HG03175 (cell line): Measurements from ENCODE around the gene CES1.
A peak's percentile ranks its signal among the peaks of the same experiment; 100 is the strongest.
"Not testable (repeated sequence)": the region's sequence is repeated elsewhere in the genome, so short reads cannot be mapped to it uniquely, and the experiment has no call there.

Experiments used
- ATAC-seq: cut with Tn5 transposase; IDR thresholded peaks from one replicate; pipeline ENCODE4 v1.9.1; 2021; ENCODE audit warnings: mild to moderate bottlenecking, moderate library complexity; ENCODE audit not compliant: unreplicated experiment

CES1 gene

GRCh38 chr16:55832773-55833691 is at the start of gene CES1:
Gene CES1, minus strand, starts transcription at chr16:55833096. Its CDS starts 41 bp downstream, at chr16:55833055.
- no peak for ATAC-seq

- no peak for ATAC-seq
These were observed 44.0 kb upstream of the CES1 start for GRCh38 chr16:55876854-55877253.

GRCh38 chr16:55875273-55875672 is 42.4 kb upstream of the CES1 start, which contains the start of gene CES5A:
Gene CES5A, minus strand, starts transcription at chr16:55875373. Its CDS starts 152 bp downstream, at chr16:55875221.
- ATAC-seq: no peak

- ATAC-seq: no peak
These were observed 40.2 kb upstream of the CES1 start for GRCh38 chr16:55873122-55873521.

- ATAC-seq: no peak
These were observed 39.2 kb upstream of the CES1 start for GRCh38 chr16:55872130-55872529.

- ATAC-seq: no peak
These were observed 38.6 kb upstream of the CES1 start for GRCh38 chr16:55871411-55872038.

GRCh38 chr16:55868980-55869379 is 36.1 kb upstream of the CES1 start:
- ATAC-seq: no peak

- ATAC-seq: no peak
These were observed 35.2 kb upstream of the CES1 start for GRCh38 chr16:55868137-55868536.

- no peak for ATAC-seq
These were observed 28.4 kb upstream of the CES1 start for GRCh38 chr16:55861288-55861687.

GRCh38 chr16:55857650-55858049 is 24.8 kb upstream of the CES1 start:
- not testable (repeated sequence) for ATAC-seq

GRCh38 chr16:55856950-55857349 is 24.1 kb upstream of the CES1 start:
- ATAC-seq: no peak

GRCh38 chr16:55853114-55853513 is 20.2 kb upstream of the CES1 start:
- no peak for ATAC-seq

GRCh38 chr16:55849536-55849935 is 16.6 kb upstream of the CES1 start:
- ATAC-seq: no peak

- ATAC-seq: no peak
These were observed 13.9 kb upstream of the CES1 start for GRCh38 chr16:55846598-55847346.

GRCh38 chr16:55843105-55843395 is 10.2 kb upstream of the CES1 start:
- no peak for ATAC-seq

- ATAC-seq: peak; percentile 50
These were observed 9.6 kb upstream of the CES1 start for GRCh38 chr16:55842369-55843104.

- ATAC-seq: no peak
These were observed 6.2 kb upstream of the CES1 start for GRCh38 chr16:55839115-55839514.

GRCh38 chr16:55836158-55836611 is 3.3 kb upstream of the CES1 start:
- ATAC-seq: no peak

- ATAC-seq: no peak
These were observed 2.7 kb upstream of the CES1 start for GRCh38 chr16:55835581-55835980.

GRCh38 chr16:55835173-55835572 is 2.3 kb upstream of the CES1 start:
- ATAC-seq: not testable (repeated sequence)

- peak; percentile 86 for ATAC-seq
These were observed 1.2 kb upstream of the CES1 start for GRCh38 chr16:55834049-55834448.
